WTC11 (cell line): ENCODE measurements around the gene LPP. TPM values are rescaled to one million over a fixed set of nuclear protein-coding genes. Genes with fewer than 3 reads are reported as not detected.
A peak's percentile ranks its signal among the peaks of the same experiment; 100 is the strongest.

Source experiments
- ATAC-seq: fragments of 200-7000 bp; cut with Tn5 transposase; 2 replicates; pipeline ENCODE4 v1.10.0; 2021; ENCODE audit warnings: mild to moderate bottlenecking, moderate library complexity
- CTCF ChIA-PET: fragments of 300-600 bp; sonication (Branson Sonifier 250); formaldehyde crosslinking; loops from one replicate; lab custom pipeline; 2021; ENCODE audit warnings: antibody characterized with exemption; lab: Charles Lee
- POLR2A ChIA-PET: fragments of 350-600 bp; sonication (Branson Sonifier 250); formaldehyde crosslinking; loops from one replicate; lab custom pipeline; 2021; ENCODE audit warnings: antibody characterized with exemption; lab: Charles Lee
- DNase-seq: peaks from one replicate; pipeline ENCODE4 v3.0.0; 2021; ENCODE audit warnings: low spot score
- H3K27ac Mint-ChIP-seq: 2 replicates; pipeline ENCODE4 v1.8.0; 2021; ENCODE audit warnings: mixed read lengths
- H3K27me3 Mint-ChIP-seq: 2 replicates; pipeline ENCODE4 v1.8.0; 2021; ENCODE audit warnings: low read depth, mild to moderate bottlenecking, moderate library complexity, mixed read lengths
- H3K36me3 Mint-ChIP-seq: 2 replicates; pipeline ENCODE4 v1.8.0; 2021; ENCODE audit warnings: mixed read lengths
- H3K4me1 Mint-ChIP-seq: 2 replicates; pipeline ENCODE4 v1.8.0; 2022; ENCODE audit warnings: mixed read lengths
- H3K4me3 Mint-ChIP-seq: 2 replicates; pipeline ENCODE4 v1.8.0; 2021; ENCODE audit warnings: mild to moderate bottlenecking, moderate library complexity, mixed read lengths
- H3K9me3 Mint-ChIP-seq: 2 replicates; pipeline ENCODE4 v1.8.0; 2021; ENCODE audit warnings: mixed read lengths
- FOXP1 ChIP-seq: sonication (generic); formaldehyde crosslinking; IDR thresholded peaks from 2 replicates; pipeline ENCODE4 v1.8.0; 2022; ENCODE audit warnings: missing genetic modification reagents, mild to moderate bottlenecking, moderate library complexity, borderline replicate concordance
- GRHL2 ChIP-seq: fragments of 250-450 bp; sonication (Bioruptor Pico); IDR thresholded peaks from 2 replicates; pipeline ENCODE4 v1.8.0; 2022; ENCODE audit warnings: mild to moderate bottlenecking, moderate library complexity; ENCODE audit not compliant: insufficient replicate concordance, severe bottlenecking
- HMGA2 ChIP-seq: fragments of 250-450 bp; sonication (Bioruptor Pico); IDR thresholded peaks from 2 replicates; pipeline ENCODE4 v1.4.0; 2021; ENCODE audit warnings: mild to moderate bottlenecking, moderate library complexity
- SMAD4 ChIP-seq: sonication (generic); formaldehyde crosslinking; IDR thresholded peaks from 2 replicates; pipeline ENCODE4 v1.8.0; 2022; ENCODE audit warnings: mild to moderate bottlenecking, missing genetic modification reagents
- SOX15 ChIP-seq: fragments of 250-450 bp; sonication (Bioruptor Pico); IDR thresholded peaks from 2 replicates; pipeline ENCODE4 v1.9.0; 2021; ENCODE audit warnings: mild to moderate bottlenecking
- TCF7 ChIP-seq: sonication (generic); formaldehyde crosslinking; IDR thresholded peaks from 2 replicates; pipeline ENCODE4 v1.8.0; 2022; ENCODE audit warnings: mild to moderate bottlenecking, low read depth, missing genetic modification reagents, moderate library complexity
- total RNA-seq: library from RNA; stranded (reverse); gene quantifications from 3 replicates; pipeline ENCODE4 v1.2.3, GENCODE V29; 2021
- TF ChIP-seq, protein P1 (sequence below): sonication (generic); formaldehyde crosslinking; IDR thresholded peaks from 2 replicates; pipeline ENCODE4 v1.8.0; 2023; ENCODE audit warnings: missing genetic modification reagents, mild to moderate bottlenecking, borderline replicate concordance
- TF ChIP-seq, protein P2 (sequence below): sonication (generic); formaldehyde crosslinking; conservative IDR thresholded peaks from 2 replicates; pipeline ENCODE4 v1.8.1; 2022; ENCODE audit warnings: mild to moderate bottlenecking, missing genetic modification reagents
- TF ChIP-seq, protein P3 (sequence below): sonication (generic); formaldehyde crosslinking; IDR thresholded peaks from 2 replicates; pipeline ENCODE4 v1.8.1; 2023; ENCODE audit warnings: mild to moderate bottlenecking, missing genetic modification reagents
- TF ChIP-seq, protein P4 (sequence below): sonication (generic); formaldehyde crosslinking; IDR thresholded peaks from 2 replicates; pipeline ENCODE4 v1.8.1; 2023; ENCODE audit warnings: mild to moderate bottlenecking, missing genetic modification reagents, moderate library complexity
- TF ChIP-seq, protein P5 (sequence below): sonication (generic); formaldehyde crosslinking; IDR thresholded peaks from 2 replicates; pipeline ENCODE4 v1.8.1; 2022; ENCODE audit warnings: mild to moderate bottlenecking, moderate library complexity, missing genetic modification reagents
- TF ChIP-seq, protein P6 (sequence below): fragments of 200-600 bp; IDR thresholded peaks from 2 replicates; pipeline ENCODE4 v1.8.0; 2022; ENCODE audit warnings: antibody characterized with exemption
- TF ChIP-seq, protein P7 (sequence below): fragments of 250-450 bp; sonication (Bioruptor Pico); IDR thresholded peaks from 2 replicates; pipeline ENCODE4 v1.8.0; 2021; ENCODE audit warnings: mild to moderate bottlenecking

LPP gene
- total RNA-seq, 1 experiment from 2014 or later: 49.6 TPM

DNA sequence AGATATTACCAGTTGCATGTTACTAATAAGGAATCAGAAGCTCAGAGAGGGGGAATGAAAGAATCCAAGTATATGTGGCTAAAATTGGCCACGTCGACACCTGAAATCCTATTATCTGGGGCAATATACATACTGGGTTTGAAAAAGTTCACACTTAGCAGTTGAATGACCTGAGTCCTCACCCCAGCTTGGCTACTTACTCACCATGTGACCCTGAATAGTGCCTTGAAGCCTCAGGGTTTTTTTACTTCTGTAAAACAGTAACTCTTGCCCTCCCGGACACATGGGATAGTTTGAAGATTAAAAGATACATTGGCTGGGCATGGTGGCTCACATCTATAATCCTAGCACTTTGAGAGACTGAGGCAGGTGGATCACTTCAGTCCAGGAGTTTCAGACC, 675.6 kb downstream of the LPP start (continued):
- TF ChIP-seq, protein P1, sequence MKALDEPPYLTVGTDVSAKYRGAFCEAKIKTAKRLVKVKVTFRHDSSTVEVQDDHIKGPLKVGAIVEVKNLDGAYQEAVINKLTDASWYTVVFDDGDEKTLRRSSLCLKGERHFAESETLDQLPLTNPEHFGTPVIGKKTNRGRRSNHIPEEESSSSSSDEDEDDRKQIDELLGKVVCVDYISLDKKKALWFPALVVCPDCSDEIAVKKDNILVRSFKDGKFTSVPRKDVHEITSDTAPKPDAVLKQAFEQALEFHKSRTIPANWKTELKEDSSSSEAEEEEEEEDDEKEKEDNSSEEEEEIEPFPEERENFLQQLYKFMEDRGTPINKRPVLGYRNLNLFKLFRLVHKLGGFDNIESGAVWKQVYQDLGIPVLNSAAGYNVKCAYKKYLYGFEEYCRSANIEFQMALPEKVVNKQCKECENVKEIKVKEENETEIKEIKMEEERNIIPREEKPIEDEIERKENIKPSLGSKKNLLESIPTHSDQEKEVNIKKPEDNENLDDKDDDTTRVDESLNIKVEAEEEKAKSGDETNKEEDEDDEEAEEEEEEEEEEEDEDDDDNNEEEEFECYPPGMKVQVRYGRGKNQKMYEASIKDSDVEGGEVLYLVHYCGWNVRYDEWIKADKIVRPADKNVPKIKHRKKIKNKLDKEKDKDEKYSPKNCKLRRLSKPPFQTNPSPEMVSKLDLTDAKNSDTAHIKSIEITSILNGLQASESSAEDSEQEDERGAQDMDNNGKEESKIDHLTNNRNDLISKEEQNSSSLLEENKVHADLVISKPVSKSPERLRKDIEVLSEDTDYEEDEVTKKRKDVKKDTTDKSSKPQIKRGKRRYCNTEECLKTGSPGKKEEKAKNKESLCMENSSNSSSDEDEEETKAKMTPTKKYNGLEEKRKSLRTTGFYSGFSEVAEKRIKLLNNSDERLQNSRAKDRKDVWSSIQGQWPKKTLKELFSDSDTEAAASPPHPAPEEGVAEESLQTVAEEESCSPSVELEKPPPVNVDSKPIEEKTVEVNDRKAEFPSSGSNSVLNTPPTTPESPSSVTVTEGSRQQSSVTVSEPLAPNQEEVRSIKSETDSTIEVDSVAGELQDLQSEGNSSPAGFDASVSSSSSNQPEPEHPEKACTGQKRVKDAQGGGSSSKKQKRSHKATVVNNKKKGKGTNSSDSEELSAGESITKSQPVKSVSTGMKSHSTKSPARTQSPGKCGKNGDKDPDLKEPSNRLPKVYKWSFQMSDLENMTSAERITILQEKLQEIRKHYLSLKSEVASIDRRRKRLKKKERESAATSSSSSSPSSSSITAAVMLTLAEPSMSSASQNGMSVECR: no peak
- TF ChIP-seq FOXP1 (CRISPR knock-in tag) (no peak), SMAD4 (CRISPR knock-in tag) (no peak)
- TF ChIP-seq, protein P2, sequence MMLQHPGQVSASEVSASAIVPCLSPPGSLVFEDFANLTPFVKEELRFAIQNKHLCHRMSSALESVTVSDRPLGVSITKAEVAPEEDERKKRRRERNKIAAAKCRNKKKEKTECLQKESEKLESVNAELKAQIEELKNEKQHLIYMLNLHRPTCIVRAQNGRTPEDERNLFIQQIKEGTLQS (CRISPR knock-in tag): no peak
- TF ChIP-seq, protein P3, sequence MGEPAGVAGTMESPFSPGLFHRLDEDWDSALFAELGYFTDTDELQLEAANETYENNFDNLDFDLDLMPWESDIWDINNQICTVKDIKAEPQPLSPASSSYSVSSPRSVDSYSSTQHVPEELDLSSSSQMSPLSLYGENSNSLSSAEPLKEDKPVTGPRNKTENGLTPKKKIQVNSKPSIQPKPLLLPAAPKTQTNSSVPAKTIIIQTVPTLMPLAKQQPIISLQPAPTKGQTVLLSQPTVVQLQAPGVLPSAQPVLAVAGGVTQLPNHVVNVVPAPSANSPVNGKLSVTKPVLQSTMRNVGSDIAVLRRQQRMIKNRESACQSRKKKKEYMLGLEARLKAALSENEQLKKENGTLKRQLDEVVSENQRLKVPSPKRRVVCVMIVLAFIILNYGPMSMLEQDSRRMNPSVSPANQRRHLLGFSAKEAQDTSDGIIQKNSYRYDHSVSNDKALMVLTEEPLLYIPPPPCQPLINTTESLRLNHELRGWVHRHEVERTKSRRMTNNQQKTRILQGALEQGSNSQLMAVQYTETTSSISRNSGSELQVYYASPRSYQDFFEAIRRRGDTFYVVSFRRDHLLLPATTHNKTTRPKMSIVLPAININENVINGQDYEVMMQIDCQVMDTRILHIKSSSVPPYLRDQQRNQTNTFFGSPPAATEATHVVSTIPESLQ: no peak

DNA sequence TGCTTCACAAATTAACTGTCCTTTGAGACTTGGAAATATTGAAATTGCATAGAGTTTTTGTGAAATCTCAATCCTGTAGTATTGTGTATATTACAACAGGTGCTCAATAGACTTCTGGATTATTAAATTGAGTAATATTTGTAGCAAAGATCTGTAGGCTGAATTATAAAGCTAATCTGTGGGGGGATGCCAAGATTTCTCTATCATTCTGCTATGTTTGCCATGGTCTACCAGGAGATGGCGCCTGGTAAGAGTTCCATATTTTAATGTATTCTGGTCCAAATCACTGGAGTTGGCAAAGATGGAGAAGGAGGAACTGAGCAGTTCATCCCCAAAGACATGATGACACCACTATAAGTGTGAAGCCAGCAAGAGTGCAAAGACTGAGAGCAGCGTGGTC, 676.9 kb downstream of the LPP start:
- ChIA-PET CTCF (interaction anchor here (1.0 to 3.1 kb wide), 6 partner anchors 82 to 1090 kb away, joined by 4 to 18 read pairs (median 6); no protein-coding TSS in a partner anchor), POLR2A (no interaction called here)
- Mint-ChIP-seq H3K27ac (no peak overlapping the region), H3K4me1 (no peaks in the 10 kb centered on the region), H3K4me3 (no peak overlapping the region), H3K27me3 (no peaks in the 10 kb centered on the region), H3K36me3 (no peaks in the 10 kb centered on the region), H3K9me3 (no peaks in the 10 kb centered on the region)
- ATAC-seq (peak; percentile 40), DNase-seq (no peak)
- TF ChIP-seq, protein P4, sequence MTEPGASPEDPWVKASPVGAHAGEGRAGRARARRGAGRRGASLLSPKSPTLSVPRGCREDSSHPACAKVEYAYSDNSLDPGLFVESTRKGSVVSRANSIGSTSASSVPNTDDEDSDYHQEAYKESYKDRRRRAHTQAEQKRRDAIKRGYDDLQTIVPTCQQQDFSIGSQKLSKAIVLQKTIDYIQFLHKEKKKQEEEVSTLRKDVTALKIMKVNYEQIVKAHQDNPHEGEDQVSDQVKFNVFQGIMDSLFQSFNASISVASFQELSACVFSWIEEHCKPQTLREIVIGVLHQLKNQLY (CRISPR knock-in tag): no peak
- no peak for TF ChIP-seq SOX15
- TF ChIP-seq, protein P5, sequence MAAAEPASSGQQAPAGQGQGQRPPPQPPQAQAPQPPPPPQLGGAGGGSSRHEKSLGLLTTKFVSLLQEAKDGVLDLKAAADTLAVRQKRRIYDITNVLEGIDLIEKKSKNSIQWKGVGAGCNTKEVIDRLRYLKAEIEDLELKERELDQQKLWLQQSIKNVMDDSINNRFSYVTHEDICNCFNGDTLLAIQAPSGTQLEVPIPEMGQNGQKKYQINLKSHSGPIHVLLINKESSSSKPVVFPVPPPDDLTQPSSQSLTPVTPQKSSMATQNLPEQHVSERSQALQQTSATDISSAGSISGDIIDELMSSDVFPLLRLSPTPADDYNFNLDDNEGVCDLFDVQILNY (CRISPR knock-in tag): no peak
- TF ChIP-seq TCF7 (CRISPR knock-in tag): no peak
- TF ChIP-seq, protein P6, sequence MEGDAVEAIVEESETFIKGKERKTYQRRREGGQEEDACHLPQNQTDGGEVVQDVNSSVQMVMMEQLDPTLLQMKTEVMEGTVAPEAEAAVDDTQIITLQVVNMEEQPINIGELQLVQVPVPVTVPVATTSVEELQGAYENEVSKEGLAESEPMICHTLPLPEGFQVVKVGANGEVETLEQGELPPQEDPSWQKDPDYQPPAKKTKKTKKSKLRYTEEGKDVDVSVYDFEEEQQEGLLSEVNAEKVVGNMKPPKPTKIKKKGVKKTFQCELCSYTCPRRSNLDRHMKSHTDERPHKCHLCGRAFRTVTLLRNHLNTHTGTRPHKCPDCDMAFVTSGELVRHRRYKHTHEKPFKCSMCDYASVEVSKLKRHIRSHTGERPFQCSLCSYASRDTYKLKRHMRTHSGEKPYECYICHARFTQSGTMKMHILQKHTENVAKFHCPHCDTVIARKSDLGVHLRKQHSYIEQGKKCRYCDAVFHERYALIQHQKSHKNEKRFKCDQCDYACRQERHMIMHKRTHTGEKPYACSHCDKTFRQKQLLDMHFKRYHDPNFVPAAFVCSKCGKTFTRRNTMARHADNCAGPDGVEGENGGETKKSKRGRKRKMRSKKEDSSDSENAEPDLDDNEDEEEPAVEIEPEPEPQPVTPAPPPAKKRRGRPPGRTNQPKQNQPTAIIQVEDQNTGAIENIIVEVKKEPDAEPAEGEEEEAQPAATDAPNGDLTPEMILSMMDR: no peak

DNA sequence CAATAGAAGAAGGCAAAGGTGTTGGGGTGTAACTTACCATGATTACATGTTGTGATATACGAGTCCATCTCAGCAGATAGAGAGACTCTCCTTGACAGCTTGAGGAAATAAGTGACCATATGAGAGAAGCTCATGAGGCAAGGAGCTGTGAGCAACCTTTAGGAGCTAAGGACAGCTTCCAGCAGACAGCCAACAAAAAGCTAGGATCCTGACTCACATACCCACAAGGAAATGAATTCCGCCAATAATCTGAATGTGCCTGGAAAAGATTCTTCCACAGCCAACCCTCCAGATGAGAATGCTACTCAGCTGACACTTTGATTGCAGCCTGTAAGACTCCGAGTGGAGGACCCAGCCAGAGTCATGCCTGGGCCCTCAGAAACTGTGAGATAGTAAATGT, 678.2 kb downstream of the LPP start:
- ATAC-seq: no peak
- POLR2A ChIA-PET: no interaction called here
- CTCF ChIA-PET: interaction anchor here (0.8 to 3.1 kb wide), 2 partner anchors 1092 to 1093 kb away, joined by 4 to 11 read pairs; no protein-coding TSS in a partner anchor

More for the DNA sequence above, 678.2 kb downstream of the LPP start:
- no peak for DNase-seq
- H3K27me3 Mint-ChIP-seq: no peaks in the 10 kb centered on the region
- H3K9me3 Mint-ChIP-seq: no peaks in the 10 kb centered on the region
- no peaks in the 10 kb centered on the region for H3K36me3 Mint-ChIP-seq
- no peak overlapping the region for H3K4me3 Mint-ChIP-seq
- H3K27ac Mint-ChIP-seq: no peak overlapping the region
- no peaks in the 10 kb centered on the region for H3K4me1 Mint-ChIP-seq
- TF ChIP-seq HMGA2 (CRISPR knock-in tag) (no peak), GRHL2 (CRISPR knock-in tag) (no peak), FOXP1 (CRISPR knock-in tag) (no peak)
- TF ChIP-seq, protein P7, sequence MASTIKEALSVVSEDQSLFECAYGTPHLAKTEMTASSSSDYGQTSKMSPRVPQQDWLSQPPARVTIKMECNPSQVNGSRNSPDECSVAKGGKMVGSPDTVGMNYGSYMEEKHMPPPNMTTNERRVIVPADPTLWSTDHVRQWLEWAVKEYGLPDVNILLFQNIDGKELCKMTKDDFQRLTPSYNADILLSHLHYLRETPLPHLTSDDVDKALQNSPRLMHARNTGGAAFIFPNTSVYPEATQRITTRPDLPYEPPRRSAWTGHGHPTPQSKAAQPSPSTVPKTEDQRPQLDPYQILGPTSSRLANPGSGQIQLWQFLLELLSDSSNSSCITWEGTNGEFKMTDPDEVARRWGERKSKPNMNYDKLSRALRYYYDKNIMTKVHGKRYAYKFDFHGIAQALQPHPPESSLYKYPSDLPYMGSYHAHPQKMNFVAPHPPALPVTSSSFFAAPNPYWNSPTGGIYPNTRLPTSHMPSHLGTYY (CRISPR knock-in tag): no peak
